HUES64 (cell line): ENCODE results near the gene JAKMIP3.

ENCODE experiments used
- H3K27ac ChIP-seq: 2 replicates; pipeline ENCODE4 v1.7.0; 2013; ENCODE audit warnings: low read depth, low read length, inconsistent platforms
- H3K27me3 ChIP-seq: 2 replicates; pipeline ENCODE4 v1.6.1; 2013; ENCODE audit warnings: mild to moderate bottlenecking, low read length; ENCODE audit not compliant: insufficient read depth
- H3K36me3 ChIP-seq: 2 replicates; pipeline ENCODE4 v1.6.1; 2013; ENCODE audit warnings: mild to moderate bottlenecking, low read length; ENCODE audit not compliant: insufficient read depth
- H3K4me1 ChIP-seq: 2 replicates; pipeline ENCODE4 v1.6.1; 2013; ENCODE audit warnings: mild to moderate bottlenecking, low read length, moderate library complexity; ENCODE audit not compliant: insufficient read depth
- H3K4me3 ChIP-seq: 2 replicates; pipeline ENCODE4 v1.5.1; 2013; ENCODE audit warnings: mild to moderate bottlenecking, low read length, moderate library complexity
- H3K9ac ChIP-seq: 2 replicates; pipeline ENCODE4 v1.6.1; 2013; ENCODE audit warnings: mild to moderate bottlenecking, low read depth, low read length
- H3K9me3 ChIP-seq: 2 replicates; pipeline ENCODE4 v1.6.1; 2013; ENCODE audit warnings: low read depth, low read length; ENCODE audit not compliant: insufficient read depth
- WGBS: fragments of 150-250, 120-280 bp; methylation state at CpG from one replicate; pipeline ENCODE4 v1.1.7; 2013; ENCODE audit warnings: missing lambda C conversion rate; 5-methylcytosine and 5-hydroxymethylcytosine counted together

JAKMIP3 gene

GRCh38 chr10:132107949-132108877 is 42.5 kb downstream of the JAKMIP3 start:
- Histone ChIP-seq H3K27me3 (no peaks in the 10 kb centered on the region), H3K36me3 (no peaks in the 10 kb centered on the region), H3K4me3 (no peak overlapping the region), H3K9me3 (no peaks in the 10 kb centered on the region), H3K4me1 (no peaks in the 10 kb centered on the region), H3K27ac (no peak overlapping the region), H3K9ac (no peak overlapping the region)
- 93% methylated on average over 13 of the region's 13 CpGs for WGBS

GRCh38 chr10:132109341-132110110 is 43.8 kb downstream of the JAKMIP3 start:
- H3K9ac ChIP-seq = no peak overlapping the region
- H3K27ac ChIP-seq = no peak overlapping the region
- no peak overlapping the region for H3K4me3 ChIP-seq
- 96% methylated on average over 19 of the region's 19 CpGs for WGBS
- H3K27me3 ChIP-seq = no peaks in the 10 kb centered on the region
- no peaks in the 10 kb centered on the region for H3K9me3 ChIP-seq
- no peaks in the 10 kb centered on the region for H3K4me1 ChIP-seq
- no peaks in the 10 kb centered on the region for H3K36me3 ChIP-seq

- Histone ChIP-seq H3K27ac (no peak overlapping the region), H3K4me1 (no peaks in the 10 kb centered on the region), H3K36me3 (no peaks in the 10 kb centered on the region), H3K27me3 (no peaks in the 10 kb centered on the region), H3K4me3 (no peak overlapping the region), H3K9me3 (no peaks in the 10 kb centered on the region), H3K9ac (no peak overlapping the region)
- WGBS = 94% methylated on average over 14 of the region's 14 CpGs
Observed at GRCh38 chr10:132110111-132110521, 44.4 kb downstream of the JAKMIP3 start.

GRCh38 chr10:132110713-132111112 is 45.0 kb downstream of the JAKMIP3 start:
- H3K9me3 ChIP-seq = no peaks in the 10 kb centered on the region
- H3K4me1 ChIP-seq = no peaks in the 10 kb centered on the region
- H3K27ac ChIP-seq = no peak overlapping the region
- 88% methylated on average over 14 of the region's 14 CpGs for WGBS
- H3K9ac ChIP-seq = no peak overlapping the region
- H3K4me3 ChIP-seq = no peak overlapping the region
- H3K36me3 ChIP-seq = no peaks in the 10 kb centered on the region
- no peaks in the 10 kb centered on the region for H3K27me3 ChIP-seq

GRCh38 chr10:132111121-132111731 is 45.5 kb downstream of the JAKMIP3 start:
- no peaks in the 10 kb centered on the region for H3K27me3 ChIP-seq
- no peaks in the 10 kb centered on the region for H3K4me1 ChIP-seq
- 93% methylated on average over 14 of the region's 14 CpGs for WGBS
- no peak overlapping the region for H3K9ac ChIP-seq
- H3K9me3 ChIP-seq = no peaks in the 10 kb centered on the region
- H3K36me3 ChIP-seq = no peaks in the 10 kb centered on the region
- no peak overlapping the region for H3K27ac ChIP-seq
- no peak overlapping the region for H3K4me3 ChIP-seq

GRCh38 chr10:132111871-132112341 is 46.2 kb downstream of the JAKMIP3 start:
- WGBS = 94% methylated on average over 20 of the region's 20 CpGs
- no peak overlapping the region for H3K9ac ChIP-seq
- H3K4me1 ChIP-seq = no peaks in the 10 kb centered on the region

GRCh38 chr10:132112611-132113010 is 46.9 kb downstream of the JAKMIP3 start:
- H3K36me3 ChIP-seq = no peaks in the 10 kb centered on the region
- no peak overlapping the region for H3K27ac ChIP-seq
- H3K27me3 ChIP-seq = no peaks in the 10 kb centered on the region
- WGBS = 90% methylated on average over 10 of the region's 10 CpGs
- no peak overlapping the region for H3K9ac ChIP-seq
- no peaks in the 10 kb centered on the region for H3K4me1 ChIP-seq
- H3K9me3 ChIP-seq = no peaks in the 10 kb centered on the region
- H3K4me3 ChIP-seq = no peak overlapping the region

More at GRCh38 chr10:132111871-132112341, 46.2 kb downstream of the JAKMIP3 start:
- Histone ChIP-seq H3K36me3 (no peaks in the 10 kb centered on the region), H3K27ac (no peak overlapping the region), H3K4me3 (no peak overlapping the region), H3K27me3 (no peaks in the 10 kb centered on the region), H3K9me3 (no peaks in the 10 kb centered on the region)

GRCh38 chr10:132113206-132113605 is 47.5 kb downstream of the JAKMIP3 start:
- Histone ChIP-seq H3K9ac (no peak overlapping the region), H3K27me3 (no peaks in the 10 kb centered on the region), H3K9me3 (no peaks in the 10 kb centered on the region), H3K4me1 (no peaks in the 10 kb centered on the region), H3K36me3 (no peaks in the 10 kb centered on the region), H3K27ac (no peak overlapping the region), H3K4me3 (no peak overlapping the region)
- WGBS = 67% methylated on average over 6 of the region's 6 CpGs

- no peaks in the 10 kb centered on the region for H3K4me1 ChIP-seq
- H3K27me3 ChIP-seq = no peaks in the 10 kb centered on the region
- 90% methylated on average over 14 of the region's 14 CpGs for WGBS
- H3K4me3 ChIP-seq = no peak overlapping the region
- H3K27ac ChIP-seq = no peak overlapping the region
- H3K36me3 ChIP-seq = no peaks in the 10 kb centered on the region
- no peak overlapping the region for H3K9ac ChIP-seq
- H3K9me3 ChIP-seq = no peaks in the 10 kb centered on the region
Observed at GRCh38 chr10:132113766-132114365, 48.1 kb downstream of the JAKMIP3 start.

GRCh38 chr10:132114953-132115520 is 49.3 kb downstream of the JAKMIP3 start:
- no peaks in the 10 kb centered on the region for H3K4me1 ChIP-seq
- no peak overlapping the region for H3K27ac ChIP-seq
- H3K9me3 ChIP-seq = no peaks in the 10 kb centered on the region
- no peak overlapping the region for H3K4me3 ChIP-seq
- no peak overlapping the region for H3K9ac ChIP-seq
- no peaks in the 10 kb centered on the region for H3K36me3 ChIP-seq
- 93% methylated on average over 24 of the region's 24 CpGs for WGBS
- H3K27me3 ChIP-seq = no peaks in the 10 kb centered on the region
